ENCODE measurements around the gene ORM1.
A peak's percentile ranks its signal among the peaks of the same experiment; 100 is the strongest.
"Not testable (repeated sequence)": the region's sequence is repeated elsewhere in the genome, so short reads cannot be mapped to it uniquely, and the experiment has no call there.

The ORM1 gene

GRCh38 chr9:114322831-114323531, at the start of gene ORM1:
ORM1 (plus strand) TSS chr9:114323098; CDS start chr9:114323134, 36 bp downstream.
- not testable (repeated sequence) for DNase-seq

GRCh38 chr9:114273461-114273881, 49.4 kb upstream of the ORM1 start:
- no peak for DNase-seq

DNA sequence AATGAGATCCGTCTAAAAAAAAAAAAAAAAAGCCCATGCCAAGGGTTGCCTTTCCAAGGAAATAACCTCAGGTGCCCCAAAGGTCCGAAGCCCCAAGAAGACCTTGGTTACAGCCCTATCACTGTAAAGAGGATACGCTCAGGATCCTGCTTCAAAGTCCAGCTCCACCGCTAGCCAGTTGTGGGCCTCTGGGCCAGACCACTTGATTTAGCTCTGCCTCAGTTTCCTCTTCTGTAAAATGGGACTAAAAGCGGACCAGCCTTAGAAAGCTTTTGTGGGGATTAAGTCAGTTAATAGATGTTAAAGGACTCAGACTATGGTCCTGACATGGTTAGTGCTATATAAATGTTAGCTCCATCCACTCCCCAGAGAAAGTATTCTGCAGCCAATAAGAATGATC, 48.7 kb upstream of the ORM1 start:
- no peak for DNase-seq

DNA sequence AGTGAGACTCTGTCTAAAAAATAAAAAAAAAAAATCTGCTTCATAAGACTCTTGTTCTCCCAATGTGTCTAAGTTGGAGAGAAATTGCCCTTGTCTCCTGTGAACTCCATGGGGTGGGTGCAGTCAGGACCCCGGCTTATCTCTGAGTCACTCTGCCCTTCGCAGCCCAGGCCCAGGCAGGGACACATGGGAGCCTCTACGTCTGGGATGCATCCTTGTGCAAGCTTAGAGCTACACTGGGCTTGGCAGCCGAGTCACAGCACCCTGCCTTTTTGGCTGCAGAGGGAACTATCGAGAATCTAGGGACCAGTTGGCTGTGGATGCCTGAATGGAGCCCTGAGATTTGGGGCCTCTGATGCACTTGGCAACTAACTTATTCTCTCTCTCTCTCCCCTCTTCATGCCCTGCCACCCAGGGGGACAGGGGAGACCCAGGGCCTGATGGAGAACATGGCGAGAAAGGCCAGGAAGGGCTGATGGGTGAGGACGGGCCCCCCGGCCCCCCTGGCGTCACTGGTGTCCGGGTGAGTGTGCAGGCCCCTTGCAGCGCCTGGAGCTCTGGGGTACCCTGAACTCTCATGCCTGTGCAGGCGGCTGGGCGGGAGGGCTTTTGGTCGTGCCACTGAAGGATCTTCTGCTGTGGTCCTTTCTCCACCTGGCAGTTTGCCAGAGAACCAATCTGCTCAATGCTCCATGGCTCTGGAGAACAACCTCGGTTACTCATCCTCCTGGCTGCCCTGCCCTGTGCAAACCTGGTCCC, 47.5 kb upstream of the ORM1 start:
- no peak for DNase-seq

DNA sequence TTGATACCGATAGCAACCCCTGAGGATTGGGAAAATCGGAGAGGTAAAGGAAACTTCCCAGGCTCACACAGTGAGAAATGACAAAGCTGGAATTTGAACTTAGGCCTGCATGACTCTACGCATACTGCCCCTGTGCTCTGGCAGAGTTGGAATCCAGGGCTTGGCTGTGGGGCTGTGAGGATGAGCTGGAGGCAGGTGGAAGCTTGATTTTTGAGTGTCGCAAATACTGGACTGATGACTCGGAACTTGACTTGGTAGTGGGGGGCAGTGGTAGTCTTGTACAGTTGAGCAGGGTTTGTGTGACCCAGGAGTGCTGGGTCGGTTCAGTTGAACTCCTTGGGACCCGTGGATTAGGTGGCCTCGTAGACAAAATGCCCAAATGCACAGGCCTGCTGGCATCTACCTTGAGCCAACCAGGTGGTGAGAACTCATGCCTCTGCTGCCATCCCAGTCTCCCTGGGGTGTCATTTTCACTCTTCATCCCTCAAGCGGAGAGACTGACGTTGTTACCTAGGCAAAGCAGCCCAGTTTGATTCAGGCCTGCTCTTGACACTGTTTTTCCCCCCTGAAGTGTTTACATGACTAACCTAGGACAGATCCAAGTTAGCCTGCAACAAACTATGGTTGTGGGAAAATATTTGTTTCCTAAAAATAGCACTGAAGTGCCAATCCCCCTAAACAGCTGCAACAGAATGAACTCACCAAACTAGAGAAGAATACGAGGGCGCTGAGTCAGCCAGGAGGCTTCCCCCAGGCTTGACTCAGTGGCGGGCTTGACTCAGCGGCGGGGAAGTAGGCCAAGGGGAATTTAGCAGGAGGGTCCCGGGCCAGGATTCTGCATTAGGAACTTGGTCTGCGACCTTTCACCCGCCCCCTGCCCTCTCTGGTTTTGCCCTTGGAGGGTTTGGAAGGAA, 45.7 kb upstream of the ORM1 start:
- DNase-seq, result no peak

DNA sequence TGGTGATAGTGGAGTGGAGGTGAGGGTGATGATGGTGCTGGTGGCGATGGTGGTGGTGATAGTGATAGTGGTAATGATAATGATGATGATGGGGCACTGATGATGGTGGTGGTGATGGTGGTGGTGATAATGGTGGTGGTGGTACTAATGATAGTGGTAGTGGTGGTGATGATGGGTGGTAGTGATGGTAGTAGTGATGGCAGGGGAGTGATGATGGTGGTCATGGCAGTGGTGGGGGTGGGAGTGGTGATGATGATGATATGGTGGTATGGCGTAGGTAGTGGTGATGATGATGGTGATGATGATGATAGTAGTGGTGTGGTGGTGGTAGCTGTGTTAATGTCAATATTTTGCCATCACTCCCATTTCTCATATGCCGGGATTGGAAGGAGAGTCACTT, 44.5 kb upstream of the ORM1 start:
- DNase-seq, result no peak

DNA sequence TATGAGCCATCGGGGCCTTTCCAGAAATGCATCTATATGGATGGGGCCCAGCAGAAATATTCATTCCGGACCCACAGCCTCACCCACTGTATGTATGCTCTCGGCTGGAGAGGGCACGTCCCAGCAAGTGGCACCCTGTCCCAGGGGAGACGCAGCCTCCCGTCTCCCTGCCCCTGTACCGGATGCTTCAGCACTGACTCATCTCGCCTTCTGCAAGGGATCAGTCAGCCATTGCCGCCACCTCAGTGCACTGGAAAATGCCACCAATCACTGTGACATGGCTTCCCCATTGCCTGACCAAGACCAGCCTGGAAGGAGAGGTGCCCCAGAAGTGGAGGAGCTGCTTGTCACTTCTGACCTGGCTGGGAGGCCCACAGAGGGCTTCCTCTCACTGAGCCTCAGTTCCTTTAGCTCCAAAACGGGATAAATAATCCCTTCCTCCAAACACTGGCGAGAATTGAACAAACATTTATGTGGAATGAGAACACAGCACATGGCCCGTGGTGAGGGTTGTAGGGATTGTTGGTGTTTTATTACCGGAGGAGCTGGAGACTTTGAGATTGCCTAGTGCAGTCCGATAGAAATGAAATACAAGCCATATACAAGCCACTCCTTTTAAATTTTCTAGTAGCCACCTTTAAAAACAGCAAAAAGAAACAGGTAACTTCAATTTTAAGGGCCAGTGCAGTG, 43.9 kb upstream of the ORM1 start:
- DNase-seq, result no peak

DNA sequence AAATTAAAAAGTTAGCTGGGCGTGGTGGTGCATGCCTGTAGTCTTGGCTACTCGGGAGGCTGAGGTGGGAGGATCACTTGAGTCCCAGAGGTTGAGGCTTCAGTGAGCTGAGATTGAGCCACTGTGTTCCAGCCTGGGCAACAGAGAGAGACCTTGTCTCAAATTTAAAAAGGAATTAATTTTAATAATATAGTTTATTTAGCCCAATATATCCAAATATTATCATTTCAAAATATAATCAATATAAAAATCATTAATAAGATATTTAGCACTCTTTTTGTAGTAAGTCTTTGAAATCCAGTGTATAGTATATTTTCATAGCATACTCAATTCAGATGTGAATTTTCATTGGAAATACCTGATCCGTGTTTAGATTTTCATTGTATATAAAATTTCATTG, 43.2 kb upstream of the ORM1 start:
- no peak for DNase-seq

- DNase-seq, result no peak
Measured at GRCh38 chr9:114280636-114281472, 42.0 kb upstream of the ORM1 start.

- DNase-seq, result peak; percentile 10
Measured at GRCh38 chr9:114281473-114282103, 41.3 kb upstream of the ORM1 start.

DNA sequence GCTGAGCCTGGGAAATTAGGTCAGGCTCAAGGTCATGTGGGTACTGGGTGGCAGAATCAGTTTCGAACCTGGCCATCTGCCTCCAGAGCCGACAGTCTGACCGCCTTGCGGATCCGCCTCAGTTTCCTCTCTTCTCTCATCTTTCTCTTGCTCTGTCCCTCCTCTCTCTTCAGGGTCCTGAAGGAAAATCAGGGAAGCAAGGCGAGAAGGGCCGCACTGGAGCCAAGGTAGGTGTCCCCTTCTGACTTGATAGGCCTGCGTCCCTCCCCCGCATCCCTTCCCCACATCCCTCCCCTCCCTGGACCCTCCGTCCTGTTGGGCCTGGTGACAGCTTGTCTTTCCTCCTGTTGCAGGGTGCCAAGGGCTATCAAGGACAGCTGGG, 40.8 kb upstream of the ORM1 start:
- no peak for DNase-seq

DNA sequence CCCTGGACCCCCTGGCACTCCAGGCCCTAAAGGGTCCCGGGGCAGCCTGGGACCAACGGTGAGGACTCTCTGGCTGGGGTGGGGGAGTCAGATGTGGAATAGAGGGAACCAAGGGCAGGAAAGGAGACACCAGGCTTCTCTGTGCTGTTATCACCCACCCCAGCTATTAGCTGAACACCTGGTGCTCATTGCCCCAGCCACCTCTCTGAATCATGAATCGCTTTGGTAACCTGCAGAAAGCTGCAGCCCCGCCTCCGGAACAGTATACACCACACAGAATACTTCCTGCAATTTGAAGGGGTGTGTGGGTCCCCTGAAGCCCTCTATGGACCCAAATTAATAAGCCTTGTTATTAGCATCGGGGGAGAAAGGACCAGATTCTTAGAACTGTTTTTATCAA, 40.4 kb upstream of the ORM1 start:
- DNase-seq, result no peak

GRCh38 chr9:114282926-114283325, 40.0 kb upstream of the ORM1 start:
- no peak for DNase-seq

DNA sequence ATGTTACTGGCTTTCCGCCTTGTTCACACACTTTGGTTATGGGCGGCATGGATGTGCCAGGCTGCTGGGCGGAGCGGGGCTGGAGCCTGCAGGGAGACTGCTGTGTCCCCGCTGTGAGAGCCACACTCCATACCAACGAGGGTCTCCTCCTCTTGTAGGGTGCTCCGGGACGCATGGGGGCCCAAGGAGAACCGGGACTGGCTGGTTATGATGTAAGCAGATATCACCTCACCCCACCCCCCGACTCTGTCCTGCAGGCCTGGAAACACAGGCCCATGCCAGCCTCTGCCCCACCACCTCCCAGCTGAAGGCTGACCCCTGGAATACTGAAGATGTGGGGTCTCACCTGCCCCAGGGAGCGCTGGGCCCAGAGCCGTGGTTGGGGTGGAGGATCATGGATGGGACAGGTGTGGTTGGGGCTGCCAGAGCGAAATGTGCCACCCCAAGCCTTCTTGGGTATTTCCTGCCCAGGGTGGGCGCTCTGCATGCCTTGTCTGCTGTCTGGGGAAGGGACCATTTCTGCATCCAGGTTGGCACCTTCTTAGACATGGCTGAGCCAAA, 39.3 kb upstream of the ORM1 start:
- no peak for DNase-seq

DNA sequence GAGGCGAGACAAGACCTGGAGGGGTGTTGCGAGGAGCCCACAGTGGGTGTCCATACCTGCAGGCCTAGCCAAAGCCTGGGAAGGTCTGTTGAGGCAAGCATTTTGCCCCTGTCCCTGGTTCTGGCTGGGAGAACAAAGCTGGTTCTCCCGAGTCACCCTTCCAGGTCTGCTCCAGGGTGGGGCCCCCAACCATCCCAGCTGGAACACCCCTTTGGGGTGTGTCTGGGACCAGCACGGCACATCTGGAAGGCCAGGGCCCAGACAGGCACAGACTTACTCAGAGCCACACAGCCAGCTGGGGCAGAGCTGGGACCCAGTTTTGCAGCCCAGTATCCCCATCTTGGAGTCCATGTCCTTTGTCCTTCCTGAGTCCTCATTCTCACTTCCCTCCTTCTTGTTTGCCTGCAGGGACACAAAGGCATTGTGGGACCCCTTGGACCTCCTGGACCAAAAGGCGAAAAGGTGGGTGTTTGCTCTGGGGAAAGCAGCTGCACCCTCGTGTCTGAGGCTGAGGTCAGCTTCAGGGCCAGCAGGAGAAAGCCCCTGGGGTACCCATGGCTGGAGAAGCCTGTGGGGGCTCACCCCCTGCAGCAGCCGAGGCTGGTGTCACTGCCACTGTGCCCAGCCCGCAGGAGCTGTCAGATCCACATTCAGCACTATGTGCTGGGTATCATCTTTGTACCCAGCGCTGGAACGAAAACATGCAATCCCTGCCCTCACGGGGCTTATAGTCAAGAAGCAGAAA, 38.4 kb upstream of the ORM1 start:
- no peak for DNase-seq

DNA sequence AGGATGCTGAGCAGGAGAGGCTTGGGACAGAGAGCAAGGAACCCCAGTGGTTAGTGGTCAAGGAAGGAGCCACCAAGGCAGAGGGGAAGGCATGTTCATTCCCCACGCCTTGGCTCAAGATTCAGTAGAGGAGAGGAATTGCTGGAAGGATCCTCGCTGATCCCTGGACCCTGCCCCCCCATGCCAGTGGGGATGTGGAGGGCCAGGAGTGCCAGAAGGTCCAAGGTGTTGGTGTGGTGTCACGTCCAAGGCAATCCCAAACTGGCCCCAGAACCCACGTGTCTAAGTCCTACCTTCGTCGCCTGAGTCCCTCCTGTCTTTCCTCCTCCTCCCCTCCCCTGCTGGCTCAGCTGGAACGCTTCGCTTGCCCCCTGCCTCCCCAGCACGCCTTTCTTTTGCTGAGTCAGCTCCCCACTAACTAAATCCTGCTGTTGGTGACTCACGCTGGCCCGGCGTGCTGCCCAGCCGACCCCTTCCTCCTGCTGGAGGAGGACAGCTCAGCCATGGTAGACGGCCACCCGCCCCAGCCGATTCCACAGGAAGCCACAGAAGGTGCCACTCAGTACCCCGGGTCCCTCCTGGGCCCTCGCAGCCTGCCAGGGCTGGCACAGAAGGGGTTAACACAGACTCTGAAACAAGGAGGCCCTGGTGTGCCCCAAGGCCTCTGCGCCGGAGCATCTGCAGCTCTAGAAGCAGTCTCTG, 37.6 kb upstream of the ORM1 start:
- no peak for DNase-seq

GRCh38 chr9:114286146-114286679, 36.7 kb upstream of the ORM1 start:
- DNase-seq, result no peak

DNA sequence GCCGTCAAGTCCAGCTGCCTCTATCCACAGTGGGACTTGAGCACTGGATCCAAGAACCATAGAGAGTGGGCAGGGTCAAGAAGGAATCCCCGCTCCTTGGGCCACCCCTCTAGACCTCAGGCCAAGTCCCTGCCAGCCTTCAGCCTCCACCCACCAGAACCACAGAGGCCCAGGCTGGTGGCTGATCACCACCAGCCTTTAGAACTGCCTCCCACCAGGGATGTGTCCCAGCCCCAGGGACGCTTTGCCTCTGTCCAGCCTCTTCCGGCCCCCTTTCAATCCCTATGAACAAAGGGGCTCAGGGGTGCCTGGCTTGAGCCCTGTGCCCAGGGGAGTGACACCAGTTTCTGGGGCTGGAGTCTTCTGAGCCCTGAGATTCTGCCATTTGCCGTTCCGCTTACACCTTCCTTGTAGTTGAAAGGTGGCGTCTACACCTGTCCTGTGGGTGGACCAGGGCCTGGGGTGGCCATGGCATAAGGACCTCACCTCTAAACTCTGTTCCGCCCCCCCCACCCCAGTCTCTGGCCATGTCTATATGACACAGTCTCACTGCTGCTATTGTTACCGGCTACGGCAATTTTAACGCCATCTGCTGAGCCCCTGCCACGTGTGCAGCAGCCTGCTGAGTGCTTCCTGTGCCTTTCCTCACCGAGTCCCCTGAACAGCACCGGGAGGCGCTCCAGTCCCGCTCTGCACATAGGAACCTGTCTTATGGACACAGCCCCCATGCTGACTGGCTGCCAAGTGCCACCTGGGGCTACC, 35.7 kb upstream of the ORM1 start:
- no peak for DNase-seq

DNA sequence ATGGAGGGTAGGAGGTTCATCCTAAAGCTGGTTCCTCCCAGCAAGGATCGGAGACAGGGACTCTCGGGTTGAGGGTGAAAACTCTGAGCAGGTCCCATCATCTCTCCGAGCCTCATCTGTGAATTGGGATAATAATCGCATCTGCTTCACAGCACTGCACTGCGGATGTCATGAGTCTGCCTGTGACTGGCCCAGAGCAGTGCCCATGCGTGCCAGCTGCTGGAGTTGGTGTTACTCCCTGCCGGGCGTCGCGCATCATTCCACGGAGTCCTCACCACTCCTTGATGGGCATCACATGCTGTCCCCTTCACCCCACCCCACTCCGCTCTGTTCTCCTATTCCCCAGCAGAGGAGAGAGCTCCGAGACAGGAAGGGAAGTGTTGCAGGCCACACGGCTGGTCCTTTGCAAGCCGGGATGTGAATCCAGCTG, 35.1 kb upstream of the ORM1 start:
- no peak for DNase-seq
